Stimulated activated CD8-positive, alpha-beta memory T cell treated with anti-CD3 and anti-CD28 coated beads, Interleukin-12 subunit alpha, Interleukin-12 subunit beta, amount 100 ng/mL, for 24 hours (primary cell): Measurements from ENCODE around the gene CCDC110.

Experiments
- DNase-seq: peaks from one replicate; pipeline ENCODE4 v3.0.0-alpha.2; 2020; ENCODE audit errors: extremely low read depth

Gene CCDC110

GRCh38 chr4:185421366-185422124 lies 50.0 kb downstream of the CCDC110 start:
- no peak for DNase-seq

- no peak for DNase-seq
Measured at GRCh38 chr4:185416955-185417354, 54.6 kb downstream of the CCDC110 start.

- DNase-seq = no peak
Measured at GRCh38 chr4:185412412-185412811, 59.1 kb downstream of the CCDC110 start.

GRCh38 chr4:185411849-185412248 lies 59.7 kb downstream of the CCDC110 start:
- DNase-seq = no peak

GRCh38 chr4:185408432-185408831 lies 63.1 kb downstream of the CCDC110 start:
- no peak for DNase-seq

GRCh38 chr4:185405296-185405999 lies 66.1 kb downstream of the CCDC110 start:
- no peak for DNase-seq

- DNase-seq = no peak
Measured at GRCh38 chr4:185404031-185404430, 67.5 kb downstream of the CCDC110 start.

GRCh38 chr4:185399466-185399865 lies 72.1 kb downstream of the CCDC110 start:
- no peak for DNase-seq

GRCh38 chr4:185398618-185399017 lies 72.9 kb downstream of the CCDC110 start:
- no peak for DNase-seq

- no peak for DNase-seq
Measured at GRCh38 chr4:185396724-185397385, 74.7 kb downstream of the CCDC110 start, which contains the start of gene ANKRD37. TSS of gene ANKRD37 (plus strand) at chr4:185396841. CDS start at chr4:185396924, 83 bp downstream.

- peak; percentile 88 for DNase-seq
Measured at GRCh38 chr4:185395956-185396723, 75.4 kb downstream of the CCDC110 start.

- DNase-seq = no peak
Measured at GRCh38 chr4:185395238-185395955, 76.1 kb downstream of the CCDC110 start, which contains the start of gene LRP2BP. TSS of gene LRP2BP (minus strand) at chr4:185395924. CDS start at chr4:185378186, 17,738 bp downstream.
